ENCODE data around the gene TEP1. TPM values are rescaled to one million over a fixed set of nuclear protein-coding genes. Genes with fewer than 3 reads are reported as not detected.
"Not testable (repeated sequence)": the region's sequence is repeated elsewhere in the genome, so short reads cannot be mapped to it uniquely, and the experiment has no call there.

Gene TEP1
- total RNA-seq, 1 donor from 2014 or later, result 17.1 TPM

DNA sequence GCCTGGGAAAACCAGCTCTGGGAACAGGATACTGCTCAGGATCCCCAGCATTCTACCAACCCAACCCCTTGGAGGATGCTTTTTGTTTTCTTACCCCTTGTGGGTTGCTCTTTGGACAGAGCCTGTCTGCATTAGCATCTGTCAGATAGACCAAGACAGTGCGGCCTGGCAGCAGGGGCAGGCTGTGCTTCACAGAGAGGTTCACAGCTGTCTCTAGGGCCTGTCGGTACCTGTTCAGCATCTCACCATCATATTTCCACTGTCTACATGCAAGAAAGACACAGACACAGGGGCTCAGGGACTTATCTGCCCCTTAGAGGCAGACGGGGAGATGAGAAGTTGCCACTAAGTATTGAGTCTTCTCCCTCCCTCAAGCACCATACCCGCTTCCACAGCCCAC lies 21.8 kb downstream of the TEP1 start:
- no peak for DNase-seq (ENCODE audit: low read depth)

DNA sequence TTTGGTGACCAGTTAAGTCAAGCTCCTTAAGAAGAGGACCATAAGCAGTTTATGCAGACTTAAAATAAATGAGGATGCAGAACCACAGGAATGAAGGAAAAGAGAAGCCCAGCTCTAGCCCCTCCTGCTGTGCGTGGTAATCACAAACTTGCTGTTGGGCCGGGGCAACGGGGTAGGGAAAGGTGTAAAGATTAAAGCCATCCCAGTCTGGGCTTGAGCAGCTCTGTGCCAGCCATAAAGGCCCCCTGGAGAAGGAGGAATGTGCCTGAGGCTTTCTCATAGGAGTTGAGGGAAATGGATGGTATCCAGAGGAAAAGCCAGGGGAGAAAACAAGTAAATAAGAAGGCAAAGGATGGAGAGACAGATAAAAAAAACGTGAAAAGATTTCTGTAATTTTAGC lies 25.1 kb downstream of the TEP1 start:
- DNase-seq (ENCODE audit: low read depth), result no peak

DNA sequence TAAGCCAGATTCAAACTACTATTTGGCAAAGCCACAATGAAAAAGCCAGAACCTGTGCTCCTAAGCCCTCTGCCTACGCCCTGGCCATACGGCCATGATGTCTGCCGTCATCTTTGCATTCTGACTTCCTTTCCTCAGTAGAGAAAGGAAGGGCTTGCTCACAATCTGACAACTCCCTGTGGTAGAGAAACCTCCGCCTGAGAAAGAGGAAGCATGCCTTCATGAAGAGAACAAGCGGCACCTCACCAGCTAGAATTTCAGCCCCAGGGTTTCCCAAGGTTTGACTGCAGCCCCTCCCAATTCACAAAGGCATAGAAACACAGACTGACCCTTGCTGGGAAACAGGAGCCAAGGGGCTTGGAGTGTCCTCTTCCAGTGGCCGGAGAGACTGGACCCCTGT lies 25.7 kb downstream of the TEP1 start:
- DNase-seq (ENCODE audit: low read depth), result no peak

DNA sequence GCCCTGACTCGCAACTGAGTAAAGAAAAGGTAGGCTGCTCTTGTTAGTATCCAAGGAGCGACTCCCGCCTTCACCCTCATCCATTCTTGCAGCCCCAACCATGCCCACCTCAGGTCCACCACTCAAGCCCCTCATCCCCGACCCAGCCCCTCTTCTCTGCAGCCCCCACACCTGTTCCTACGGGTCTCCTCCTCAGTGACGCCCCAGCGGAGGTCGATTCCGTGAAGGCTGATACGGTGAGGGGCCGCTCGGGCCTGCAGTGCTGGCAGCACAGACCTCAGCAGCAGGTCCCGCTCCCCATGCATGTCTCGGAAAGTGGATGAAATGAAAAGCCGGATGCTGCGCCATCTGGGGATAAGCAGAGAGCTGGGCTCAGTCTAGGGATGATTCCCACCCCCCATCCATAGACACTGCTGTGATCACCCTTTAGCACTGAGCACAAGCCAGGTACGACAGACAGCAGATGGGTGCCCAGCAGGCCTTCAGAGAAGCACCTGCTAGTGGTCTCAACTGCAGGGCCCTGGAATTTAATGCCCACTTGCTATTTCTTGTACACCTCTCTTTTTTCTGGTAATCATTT lies 26.9 kb downstream of the TEP1 start:
- no peak for DNase-seq (ENCODE audit: low read depth)

DNA sequence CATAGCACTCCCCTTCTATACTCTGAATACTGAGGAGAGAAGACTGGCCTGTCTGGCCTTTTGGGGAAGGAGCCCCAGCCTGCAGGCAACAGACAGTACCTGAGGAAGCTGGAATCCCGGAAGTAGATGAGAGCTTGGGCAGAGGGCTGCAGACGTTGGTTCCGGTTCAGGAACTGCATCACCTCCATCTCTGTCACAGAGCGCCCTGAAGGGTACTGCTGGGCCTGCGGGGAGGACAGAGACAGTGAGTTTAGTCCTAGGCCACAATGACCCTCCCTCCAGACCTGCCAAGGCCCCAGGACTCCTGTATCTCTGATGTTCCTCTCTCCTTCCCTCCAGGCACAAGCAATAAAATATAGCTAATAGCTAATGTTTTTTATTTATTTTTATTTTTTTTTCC lies 28.4 kb downstream of the TEP1 start:
- DNase-seq (ENCODE audit: low read depth), result no peak

DNA sequence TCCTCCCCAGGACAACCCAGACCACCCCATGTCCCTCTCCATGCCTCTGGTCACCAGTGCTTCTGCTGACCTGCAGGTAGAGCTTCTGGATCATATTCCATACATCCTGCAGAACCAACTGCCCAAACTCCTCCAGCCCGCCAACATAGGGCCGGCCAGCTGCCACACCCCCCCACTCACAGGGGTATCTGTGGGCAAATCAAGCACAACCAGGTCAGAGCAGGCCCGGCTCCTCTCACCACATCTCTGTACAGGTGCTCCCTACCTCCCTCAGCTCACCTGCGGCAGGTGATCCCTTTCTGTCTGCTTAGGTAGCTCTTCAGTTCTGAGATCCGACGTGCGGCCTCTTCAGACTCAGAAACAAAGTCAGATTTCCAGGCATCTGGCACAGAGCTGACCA lies 29.0 kb downstream of the TEP1 start:
- no peak for DNase-seq (ENCODE audit: low read depth)

DNA sequence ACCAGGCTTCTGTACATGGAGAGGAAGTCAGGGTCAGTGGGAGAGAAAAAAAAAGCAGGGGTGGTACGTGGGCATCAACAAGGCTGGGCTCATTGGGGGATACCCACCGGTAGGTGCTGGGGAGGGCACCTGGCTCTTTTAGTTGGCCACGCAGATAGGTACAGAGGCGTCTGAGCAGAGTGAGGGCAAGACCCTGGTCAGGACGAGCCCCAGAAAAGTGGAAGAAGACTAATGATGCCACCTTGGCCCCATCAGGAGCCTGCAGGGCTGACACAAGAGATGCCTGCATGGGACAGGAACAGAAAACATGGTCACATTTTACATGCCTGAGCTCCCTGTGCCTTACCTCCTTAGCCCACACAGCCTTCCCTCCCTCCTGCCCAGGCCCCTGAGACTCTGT lies 29.7 kb downstream of the TEP1 start:
- no peak for DNase-seq (ENCODE audit: low read depth)

DNA sequence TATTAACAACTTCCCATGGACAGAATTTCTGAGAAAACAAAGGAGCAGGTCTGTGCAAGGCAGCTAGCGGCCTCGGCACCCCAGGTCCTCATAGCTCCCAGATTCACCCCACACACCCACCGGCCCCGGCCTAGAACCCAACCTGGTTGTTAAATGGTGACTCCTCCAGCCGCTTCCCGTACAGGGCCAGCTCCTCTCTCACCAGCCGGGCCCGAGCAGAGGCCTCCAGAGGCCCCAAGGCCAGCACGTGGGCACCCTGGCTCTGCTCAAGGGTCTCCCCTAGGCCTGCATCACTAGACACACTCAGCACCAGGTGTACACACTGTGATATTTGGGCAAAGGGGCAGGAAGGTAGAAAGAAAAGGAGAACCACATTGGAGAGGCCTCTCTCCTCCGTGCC lies 30.3 kb downstream of the TEP1 start:
- DNase-seq (ENCODE audit: low read depth), result no peak

DNA sequence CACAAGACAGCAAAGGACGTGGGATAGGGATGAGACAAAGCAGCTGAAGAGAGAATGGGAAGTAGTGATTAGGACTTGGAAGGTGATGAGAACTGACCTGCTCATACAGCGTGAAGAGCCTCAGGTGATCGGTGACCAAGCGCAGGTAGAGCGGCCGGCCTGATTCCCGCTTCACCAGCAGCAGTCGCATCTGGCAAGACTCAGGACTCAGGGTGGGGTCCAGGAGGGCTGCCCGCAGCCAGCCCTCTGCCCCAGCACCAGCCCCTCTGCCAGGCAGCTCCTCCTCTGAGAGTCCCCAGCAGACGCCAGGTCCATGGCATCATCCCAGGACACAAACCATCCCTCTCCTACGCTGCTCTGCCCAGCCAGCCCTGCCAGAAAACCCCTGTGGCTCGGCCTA lies 30.8 kb downstream of the TEP1 start:
- no peak for DNase-seq (ENCODE audit: low read depth)

DNA sequence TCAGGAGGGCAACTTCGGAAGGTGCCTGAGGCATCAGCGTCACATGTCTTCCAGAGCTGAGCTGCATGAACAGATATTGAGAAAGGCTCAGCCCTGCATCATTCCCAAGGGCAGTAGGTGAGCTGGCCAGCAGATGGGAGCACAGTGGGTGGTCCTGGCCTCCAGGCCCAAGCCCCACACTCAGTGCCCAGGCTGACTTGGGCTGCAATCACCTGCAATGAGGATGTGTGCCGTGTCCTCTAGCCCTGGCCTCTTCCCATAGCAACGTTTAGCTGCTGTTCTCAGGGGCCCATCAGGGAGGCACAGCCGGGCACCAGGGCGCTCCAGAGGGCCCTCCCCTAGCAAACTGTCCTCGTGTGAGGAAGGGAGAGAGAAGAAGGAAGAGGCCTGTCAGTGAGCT lies 32.0 kb downstream of the TEP1 start:
- no peak for DNase-seq (ENCODE audit: low read depth)

DNA sequence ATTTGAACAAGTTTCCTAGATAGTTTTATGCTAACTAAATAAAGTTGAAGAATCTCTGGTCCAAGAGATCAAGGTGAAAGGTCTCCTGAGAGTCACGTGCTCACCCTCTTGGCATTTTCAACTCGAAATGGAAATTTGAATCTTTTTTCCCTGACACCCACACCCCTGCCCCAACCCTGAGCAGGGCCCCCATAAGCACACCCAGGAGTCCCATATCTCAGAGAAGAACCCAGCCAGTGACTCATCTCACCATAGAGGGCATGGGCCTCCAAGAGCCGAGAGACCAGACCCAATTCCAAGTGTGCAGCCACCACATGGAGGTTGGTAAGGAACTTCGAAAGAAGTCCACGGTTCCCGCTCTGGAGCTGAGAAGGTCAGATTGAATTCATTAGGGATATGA lies 32.6 kb downstream of the TEP1 start:
- DNase-seq (ENCODE audit: low read depth), result no peak

DNA sequence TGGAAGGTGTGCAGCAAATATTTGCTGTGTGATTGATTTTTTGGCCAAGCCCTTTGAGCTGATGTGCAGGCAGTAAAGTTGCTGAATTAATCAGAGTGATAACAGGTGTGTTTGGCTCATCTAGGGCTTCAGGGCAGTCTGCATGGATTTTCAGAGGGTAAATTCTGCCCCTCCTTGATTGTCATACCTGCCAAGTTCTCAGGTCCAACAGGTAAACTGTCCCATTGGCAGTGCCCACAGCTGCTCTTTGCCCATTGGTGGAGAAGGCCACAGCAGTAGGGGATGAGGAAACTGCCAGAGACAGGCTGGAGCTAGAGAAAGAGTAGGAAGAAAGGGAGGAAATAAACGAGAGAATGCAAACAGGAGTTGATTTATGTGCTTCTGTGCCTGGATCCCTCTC lies 33.6 kb downstream of the TEP1 start:
- no peak for DNase-seq (ENCODE audit: low read depth)

DNA sequence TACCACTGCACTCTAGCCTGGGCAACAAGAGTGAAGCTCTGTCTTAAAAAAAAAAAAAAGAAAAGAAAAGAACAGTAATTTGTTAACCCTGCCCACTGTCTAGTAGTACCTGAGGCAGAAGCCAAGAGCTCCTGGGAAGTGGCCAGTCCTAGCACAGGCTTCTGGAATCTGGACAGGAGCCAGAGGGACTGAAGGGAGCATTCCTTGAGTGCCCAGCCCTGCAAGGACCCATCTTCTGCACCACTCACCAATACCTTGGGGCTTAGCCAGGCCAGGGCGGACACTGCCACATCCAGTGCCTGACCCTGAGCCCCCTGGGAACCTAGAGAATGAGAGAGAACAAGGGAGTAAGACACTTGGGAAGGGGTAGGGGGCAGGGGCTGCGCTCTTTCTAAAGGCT lies 36.1 kb downstream of the TEP1 start:
- no peak for DNase-seq (ENCODE audit: low read depth)

DNA sequence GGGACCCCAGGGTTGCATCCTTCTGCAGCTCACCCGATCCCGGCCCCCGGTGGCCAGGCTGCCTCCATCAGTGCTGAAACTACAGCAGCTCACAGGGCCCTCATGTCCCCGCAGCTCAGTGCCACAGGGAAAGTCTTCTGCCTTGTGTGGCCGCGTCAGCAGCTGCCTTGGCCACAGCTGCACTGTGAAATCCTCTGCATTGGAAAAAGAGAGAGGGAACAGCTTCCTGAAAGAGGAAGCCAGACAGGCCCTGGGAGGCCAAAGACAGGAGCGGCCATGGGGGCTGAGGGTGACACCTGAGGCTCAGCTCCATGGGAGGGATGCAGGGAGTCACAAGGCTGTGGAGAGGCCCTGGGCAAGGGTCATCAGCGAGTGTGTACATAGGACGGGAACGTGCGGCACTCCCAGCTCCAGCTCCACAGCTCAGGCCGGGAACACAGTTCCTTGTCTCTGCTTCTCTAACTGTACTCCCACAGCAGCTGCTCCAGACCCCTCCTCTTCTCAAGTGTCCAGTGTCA lies 37.2 kb downstream of the TEP1 start:
- no peak for DNase-seq (ENCODE audit: low read depth)

DNA sequence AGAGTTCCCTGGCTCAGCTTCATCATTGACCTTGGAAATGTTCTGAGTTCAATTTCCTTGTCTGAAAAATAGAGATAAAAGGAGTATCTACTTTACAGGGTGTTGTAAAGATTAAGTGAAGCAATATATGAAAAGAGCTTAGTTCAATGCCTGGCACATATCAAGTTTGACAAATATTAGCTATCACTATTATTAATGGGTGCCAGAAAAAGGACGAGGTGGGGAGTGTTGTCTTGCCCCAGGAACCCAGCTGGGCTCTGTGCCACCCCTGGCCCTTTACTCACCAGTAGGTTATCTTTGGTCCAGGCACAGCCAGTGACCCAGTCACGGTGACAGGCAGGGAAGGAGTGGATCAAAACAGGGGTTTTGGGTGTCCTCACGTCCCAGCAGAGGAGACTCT lies 37.8 kb downstream of the TEP1 start:
- no peak for DNase-seq (ENCODE audit: low read depth)

DNA sequence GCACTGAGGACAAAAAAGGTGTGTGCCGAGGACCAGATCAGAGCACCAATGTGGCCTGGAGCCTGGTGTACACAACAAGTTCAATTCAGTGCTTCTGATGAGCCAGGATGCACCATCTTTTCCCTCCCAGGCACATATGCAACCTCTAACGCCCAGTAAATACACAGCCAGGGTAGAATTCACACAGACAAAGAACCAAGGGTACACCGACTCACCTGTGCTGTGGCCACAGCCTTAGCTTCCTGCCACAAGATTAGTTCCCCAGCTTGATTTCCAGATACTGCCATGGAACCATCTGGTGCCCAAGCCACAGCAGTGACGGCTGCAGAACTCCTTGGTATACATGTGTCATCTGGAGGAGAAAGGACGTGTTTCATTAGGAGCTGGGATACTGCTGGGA lies 40.5 kb downstream of the TEP1 start:
- DNase-seq (ENCODE audit: low read depth), result no peak

DNA sequence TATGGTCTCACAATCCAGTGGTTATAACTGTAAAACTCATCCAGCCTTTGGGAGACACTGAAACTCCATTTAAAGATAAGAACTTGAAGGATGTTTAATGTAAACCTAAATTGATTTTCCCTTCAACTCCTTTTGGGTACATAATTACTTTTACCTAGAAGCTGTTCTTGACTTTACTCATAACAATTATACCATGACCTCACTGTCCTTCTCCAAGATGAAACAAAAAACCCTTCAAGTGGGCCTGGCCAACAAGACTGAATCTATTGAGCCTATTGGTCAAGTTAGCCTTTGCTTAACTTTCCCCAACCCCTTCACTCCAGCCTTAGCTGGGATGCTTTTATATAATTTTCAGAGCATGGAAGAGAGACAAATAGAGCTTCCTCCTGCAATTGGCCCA lies 47.4 kb downstream of the TEP1 start:
- DNase-seq (ENCODE audit: low read depth), result no peak

DNA sequence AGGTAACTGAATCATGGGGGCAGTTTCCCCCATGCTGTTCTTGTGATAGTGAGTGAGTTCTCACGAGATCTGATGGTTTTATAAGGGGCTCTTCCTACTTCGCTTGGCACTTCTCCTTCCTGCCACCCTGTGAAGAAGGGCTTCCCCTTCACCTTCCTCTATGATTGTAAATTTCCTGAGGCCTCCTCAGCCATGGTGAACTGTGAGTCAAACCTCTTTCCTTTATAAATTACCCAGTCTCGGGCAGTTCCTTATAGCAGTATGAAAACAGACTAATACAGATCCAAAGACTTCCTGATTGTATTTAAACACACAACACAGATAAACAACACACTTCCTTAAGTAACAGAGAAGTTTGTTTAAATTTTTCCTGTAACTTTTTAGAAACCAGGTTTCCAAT lies 54.8 kb downstream of the TEP1 start:
- DNase-seq (ENCODE audit: low read depth), result not testable (repeated sequence)

DNA sequence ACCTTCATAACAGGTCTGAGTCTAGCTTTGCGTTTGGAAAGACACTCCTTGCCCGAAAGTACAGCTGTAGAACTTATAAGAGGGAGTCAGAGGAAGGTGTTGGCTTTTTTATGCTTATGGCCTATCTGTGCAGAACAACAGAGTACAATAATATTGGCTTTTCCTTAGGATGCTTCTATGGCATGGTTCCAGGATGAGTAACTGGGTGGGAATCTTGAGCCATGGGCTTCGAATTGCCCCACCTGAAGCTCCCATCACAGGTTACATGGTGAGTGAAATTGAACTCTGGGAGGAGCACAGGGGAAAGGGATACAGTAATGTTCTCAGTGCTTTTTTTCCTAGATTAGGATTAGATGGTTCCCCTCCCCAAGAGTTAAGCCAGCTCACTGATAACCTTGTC lies 56.9 kb downstream of the TEP1 start:
- DNase-seq (ENCODE audit: low read depth), result no peak

DNA sequence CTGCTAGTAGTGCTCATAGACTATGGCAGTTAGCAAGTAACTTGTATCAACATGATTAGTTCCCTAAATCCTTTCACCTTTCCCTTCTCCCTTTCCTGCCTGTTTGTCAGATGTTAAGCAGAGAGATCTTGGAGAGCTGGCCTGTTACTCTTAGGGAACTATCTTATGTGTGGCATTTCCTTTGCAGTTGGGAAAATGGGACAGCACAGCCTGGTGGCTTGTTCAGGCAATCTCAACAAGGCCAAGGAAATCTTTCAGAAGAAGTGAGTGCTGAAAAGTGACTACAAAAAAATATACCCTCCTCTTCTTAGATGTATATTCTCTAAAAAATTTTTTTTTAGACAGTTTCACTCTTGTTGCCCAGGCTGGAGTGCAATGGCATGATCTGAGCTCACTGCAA lies 62.4 kb downstream of the TEP1 start:
- no peak for DNase-seq (ENCODE audit: low read depth)

DNA sequence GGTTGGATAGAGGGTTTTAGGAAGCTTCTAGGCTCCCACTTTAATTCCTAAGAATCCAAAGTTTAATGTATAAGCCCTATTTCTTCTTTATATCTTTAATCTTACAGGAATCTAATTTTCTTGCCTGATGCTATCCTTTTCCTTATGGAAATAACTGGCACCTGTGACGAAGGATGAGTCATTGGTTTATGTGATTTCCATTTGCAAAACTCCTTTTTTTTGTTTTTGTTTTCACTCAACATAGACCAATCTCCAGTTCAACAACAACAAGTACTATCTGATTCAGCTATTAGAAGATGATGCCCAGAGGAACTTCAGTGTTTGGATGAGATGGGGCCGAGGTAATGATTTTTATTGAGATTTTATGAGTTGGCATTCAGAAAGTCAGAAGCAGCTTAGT lies 63.0 kb downstream of the TEP1 start:
- DNase-seq (ENCODE audit: low read depth), result no peak

DNA sequence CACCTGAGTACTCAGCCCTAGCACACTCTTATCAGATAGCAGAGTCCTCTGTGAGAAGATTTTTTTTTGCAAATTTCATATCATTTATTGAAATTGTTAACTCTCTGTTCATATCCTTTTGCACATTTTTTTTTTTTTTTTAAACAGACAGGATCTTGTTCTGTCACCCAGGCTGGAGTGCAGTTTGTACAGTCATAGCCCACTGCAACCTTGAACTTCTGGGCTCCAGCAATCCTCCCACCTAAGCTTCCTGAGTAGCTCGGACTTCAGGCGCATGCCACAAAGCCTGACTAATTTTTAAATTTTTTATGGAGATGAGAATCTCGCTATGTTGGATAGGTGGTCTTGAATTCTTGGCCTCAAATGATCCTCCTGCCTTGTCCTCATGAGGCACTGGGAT lies 65.6 kb downstream of the TEP1 start:
- DNase-seq (ENCODE audit: low read depth), result no peak

DNA sequence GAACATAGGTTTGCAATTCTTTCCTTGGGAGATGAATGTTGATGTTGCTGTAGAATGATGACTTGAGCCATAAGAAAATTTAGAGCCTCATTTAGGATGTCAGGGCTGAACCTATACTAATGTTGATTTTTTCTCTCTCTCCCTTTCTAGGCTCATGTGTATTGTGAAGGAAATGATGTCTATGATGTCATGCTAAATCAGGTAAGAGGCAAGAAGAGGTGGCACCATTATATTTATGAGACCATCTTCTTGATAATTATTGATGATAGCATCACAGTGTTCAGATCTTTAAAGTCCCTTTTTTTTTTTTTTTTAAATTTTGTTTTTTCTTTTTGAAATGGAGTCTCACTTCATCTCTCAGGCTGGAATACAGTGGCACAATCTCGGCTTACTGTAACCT lies 66.6 kb downstream of the TEP1 start:
- no peak for DNase-seq (ENCODE audit: low read depth)

DNA sequence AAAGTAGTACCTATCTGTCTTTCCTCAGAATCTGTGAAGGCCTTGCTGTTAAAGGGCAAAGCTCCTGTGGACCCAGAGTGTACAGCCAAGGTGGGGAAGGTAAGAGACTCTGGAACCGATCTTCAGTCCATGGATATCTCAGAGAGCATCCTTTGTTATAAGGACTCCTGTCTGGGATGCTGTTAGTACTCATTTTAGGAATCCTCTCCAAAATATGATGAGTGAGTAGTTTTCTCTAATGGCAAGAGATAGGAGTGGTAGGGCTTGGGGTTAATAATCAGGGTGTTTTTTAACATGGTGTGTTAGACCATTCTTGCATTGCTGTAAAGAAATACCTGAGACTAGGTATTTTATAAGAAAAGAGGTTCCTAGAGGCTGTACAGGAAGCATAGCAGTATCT lies 67.9 kb downstream of the TEP1 start:
- no peak for DNase-seq (ENCODE audit: low read depth)

Data from myocyte (in vitro differentiated cells).